ENCODE data around the gene SSTR5.

GRCh38 chr16:1045993-1046911, 26.3 kb upstream of the SSTR5 start:
- TF ChIP-seq, protein P1, sequence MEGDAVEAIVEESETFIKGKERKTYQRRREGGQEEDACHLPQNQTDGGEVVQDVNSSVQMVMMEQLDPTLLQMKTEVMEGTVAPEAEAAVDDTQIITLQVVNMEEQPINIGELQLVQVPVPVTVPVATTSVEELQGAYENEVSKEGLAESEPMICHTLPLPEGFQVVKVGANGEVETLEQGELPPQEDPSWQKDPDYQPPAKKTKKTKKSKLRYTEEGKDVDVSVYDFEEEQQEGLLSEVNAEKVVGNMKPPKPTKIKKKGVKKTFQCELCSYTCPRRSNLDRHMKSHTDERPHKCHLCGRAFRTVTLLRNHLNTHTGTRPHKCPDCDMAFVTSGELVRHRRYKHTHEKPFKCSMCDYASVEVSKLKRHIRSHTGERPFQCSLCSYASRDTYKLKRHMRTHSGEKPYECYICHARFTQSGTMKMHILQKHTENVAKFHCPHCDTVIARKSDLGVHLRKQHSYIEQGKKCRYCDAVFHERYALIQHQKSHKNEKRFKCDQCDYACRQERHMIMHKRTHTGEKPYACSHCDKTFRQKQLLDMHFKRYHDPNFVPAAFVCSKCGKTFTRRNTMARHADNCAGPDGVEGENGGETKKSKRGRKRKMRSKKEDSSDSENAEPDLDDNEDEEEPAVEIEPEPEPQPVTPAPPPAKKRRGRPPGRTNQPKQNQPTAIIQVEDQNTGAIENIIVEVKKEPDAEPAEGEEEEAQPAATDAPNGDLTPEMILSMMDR (conservative IDR thresholded peaks at IDR 0.05), result no peak
- no peak for TF ChIP-seq EZH2 (IDR thresholded peaks at IDR 0.05; ENCODE audit: low read depth)
